HG03135 (cell line): ENCODE measurements around the gene HDAC3.
A peak's percentile ranks its signal among the peaks of the same experiment; 100 is the strongest.

Source experiments
- ATAC-seq: cut with Tn5 transposase; IDR thresholded peaks from one replicate; pipeline ENCODE4 v1.9.1; 2021; ENCODE audit warnings: mild to moderate bottlenecking, moderate library complexity; ENCODE audit not compliant: unreplicated experiment

Gene HDAC3

DNA sequence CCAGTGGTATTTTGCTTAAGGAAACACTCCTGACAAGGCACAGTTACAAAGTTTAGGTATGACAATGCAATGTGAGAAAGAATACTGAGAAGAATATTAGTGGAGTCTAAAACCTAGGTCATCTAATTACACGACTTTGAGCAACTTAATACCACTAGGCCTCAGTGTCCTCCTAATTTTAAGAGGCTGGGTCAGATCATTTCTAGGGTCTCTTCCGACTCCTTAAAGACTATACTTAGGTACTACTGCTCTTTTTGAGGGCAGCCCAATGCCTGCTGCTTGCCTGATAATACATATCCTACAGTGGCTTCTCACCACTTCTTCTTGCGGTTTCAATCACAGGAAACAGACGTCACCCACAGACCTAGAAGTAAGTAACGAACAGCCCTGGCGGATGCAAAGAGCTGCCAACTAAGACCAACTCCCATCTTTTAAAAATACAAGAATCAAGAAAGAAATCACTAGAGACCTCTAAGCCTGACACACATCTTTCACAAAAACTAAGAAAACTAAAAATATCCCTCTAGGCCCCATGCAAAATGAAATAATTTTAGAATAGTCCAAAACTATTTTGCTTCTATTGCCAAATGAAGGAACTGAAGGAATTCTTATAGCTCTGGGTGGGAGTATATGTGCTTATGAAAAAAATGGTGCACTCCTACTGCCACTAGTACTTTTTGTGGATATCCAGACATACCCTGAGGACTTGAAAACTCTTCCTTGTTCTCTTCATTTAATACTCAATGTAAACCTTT is 30.9 kb downstream of the HDAC3 start:
- peak; percentile 98 for ATAC-seq

GRCh38 chr5:141603923-141604717 is 32.5 kb downstream of the HDAC3 start:
- no peak for ATAC-seq

- no peak for ATAC-seq
Measured at GRCh38 chr5:141602606-141603005, 34.0 kb downstream of the HDAC3 start.

GRCh38 chr5:141598391-141599345 is 38.0 kb downstream of the HDAC3 start:
- no peak for ATAC-seq

DNA sequence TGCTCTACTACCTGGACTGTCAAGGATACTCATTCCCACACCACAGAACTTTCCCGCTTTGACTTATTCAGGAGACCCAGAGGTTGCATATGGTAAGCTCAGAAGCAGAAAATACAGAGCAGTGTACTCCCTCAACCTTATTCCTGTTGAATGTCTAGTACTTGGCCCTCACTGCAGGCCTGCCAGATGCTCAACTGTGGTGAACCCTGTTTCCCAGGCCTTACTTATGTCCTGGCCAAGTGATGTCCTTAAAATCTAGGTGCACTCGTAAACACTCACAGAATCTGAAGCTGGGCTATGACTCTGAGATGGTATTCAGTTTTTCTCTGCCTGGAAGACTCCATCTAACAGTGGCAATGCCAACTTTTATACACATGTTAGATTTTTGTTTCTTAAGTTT is 38.8 kb downstream of the HDAC3 start:
- ATAC-seq = no peak

- ATAC-seq = no peak
Measured at GRCh38 chr5:141597394-141597793, 39.3 kb downstream of the HDAC3 start.

GRCh38 chr5:141596867-141597266 is 39.8 kb downstream of the HDAC3 start:
- ATAC-seq = no peak

DNA sequence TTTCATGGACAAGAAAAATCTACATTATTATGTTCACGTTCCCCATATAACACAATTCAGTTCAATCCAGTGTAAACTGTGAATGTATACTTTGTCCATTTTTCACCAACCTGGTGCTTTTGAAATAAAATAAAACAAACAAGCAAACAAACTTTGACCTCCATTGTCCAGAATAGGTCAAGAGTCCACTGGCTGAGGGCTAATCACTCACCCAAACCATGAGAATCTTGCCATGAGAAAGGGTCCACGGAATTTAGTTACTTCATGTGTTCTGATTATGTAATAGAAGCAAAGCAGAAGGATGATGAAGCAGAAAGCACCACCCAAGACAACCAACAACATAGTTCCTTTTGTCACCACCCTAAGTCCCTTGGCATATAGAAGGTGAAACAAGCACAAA is 46.5 kb downstream of the HDAC3 start:
- ATAC-seq = no peak

DNA sequence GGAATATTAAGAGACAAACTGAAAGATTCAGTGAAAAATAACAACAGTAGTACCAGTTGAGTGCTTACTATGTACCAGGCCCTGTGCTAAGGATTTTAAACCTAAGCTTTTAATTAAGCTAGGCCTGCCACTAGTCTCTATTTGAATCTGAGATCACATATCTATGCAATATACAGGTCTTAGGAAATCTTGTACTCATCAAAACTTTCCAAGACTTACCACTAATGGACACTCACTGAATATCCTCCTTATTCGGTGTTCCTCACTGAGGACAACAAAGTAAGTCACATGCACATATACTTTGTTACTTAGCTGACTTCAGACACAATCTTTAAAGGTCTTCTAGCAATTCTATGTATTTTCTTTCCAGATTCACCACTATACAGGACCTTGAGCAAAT is 50.4 kb downstream of the HDAC3 start:
- no peak for ATAC-seq

DNA sequence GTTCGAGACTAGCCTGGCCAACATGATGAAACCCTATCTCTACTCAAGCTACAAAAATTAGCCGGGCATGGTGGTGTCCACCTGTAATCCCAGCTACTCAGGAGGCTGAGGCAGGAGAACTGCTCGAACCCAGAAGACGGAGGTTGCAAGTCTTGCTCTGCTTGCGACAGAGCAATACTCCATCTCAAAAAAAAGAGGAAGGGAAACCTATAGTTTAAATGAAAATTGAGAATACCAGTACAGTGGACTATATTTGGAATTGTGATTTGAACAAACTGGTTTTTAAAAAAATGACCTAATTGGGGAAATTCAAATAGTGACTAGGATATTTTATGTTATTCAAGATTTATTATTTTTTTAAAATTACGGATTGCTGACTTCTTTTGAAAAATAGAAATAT is 51.1 kb downstream of the HDAC3 start:
- no peak for ATAC-seq

DNA sequence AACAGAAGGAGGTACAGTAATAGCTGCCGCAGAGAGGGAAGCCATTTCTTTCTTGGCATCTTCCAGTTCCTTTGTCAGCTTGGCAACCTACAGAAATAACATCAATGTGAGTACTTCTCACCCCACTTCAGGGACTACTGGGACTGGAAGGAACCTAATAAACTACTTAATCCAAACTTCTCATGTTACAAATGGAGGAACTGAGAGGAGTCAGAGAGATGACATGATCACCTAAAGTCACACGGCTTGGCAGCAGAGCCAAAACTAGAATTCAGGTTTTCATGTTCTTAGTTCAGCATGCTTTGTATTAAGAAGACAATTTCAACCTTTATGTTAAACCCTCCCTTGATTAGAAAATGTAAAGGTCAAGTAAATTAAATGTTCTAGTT is 62.5 kb downstream of the HDAC3 start:
- no peak for ATAC-seq

GRCh38 chr5:141573489-141574121 is 63.0 kb downstream of the HDAC3 start:
- no peak for ATAC-seq
